Trophoblast cell (in vitro differentiated cells and primary cell): ENCODE data around the gene UBR1.

ENCODE experiments used
- DNase-seq, 2 donors: peaks; one replicate each; pipeline ENCODE4 v3.0.0-alpha.2; 2016
- H2AFZ ChIP-seq: 2 replicates; pipeline ENCODE4 v1.6.1; 2013; ENCODE audit warnings: low read length, moderate library complexity, mild to moderate bottlenecking; ENCODE audit not compliant: insufficient read depth, poor library complexity
- H2AK5ac ChIP-seq: 2 replicates; pipeline ENCODE4 v1.6.1; 2013; ENCODE audit warnings: mild to moderate bottlenecking, low read length
- H2BK120ac ChIP-seq: 2 replicates; pipeline ENCODE4 v1.6.1; 2013; ENCODE audit warnings: low read length, mild to moderate bottlenecking, moderate library complexity; ENCODE audit not compliant: insufficient read depth, poor library complexity
- H2BK12ac ChIP-seq: 2 replicates; pipeline ENCODE4 v1.6.1; 2013; ENCODE audit warnings: mild to moderate bottlenecking, low read length, moderate library complexity
- H2BK5ac ChIP-seq: 2 replicates; pipeline ENCODE4 v1.6.1; 2013; ENCODE audit warnings: low read length, low read depth, moderate library complexity, mild to moderate bottlenecking; ENCODE audit not compliant: poor library complexity
- H3K14ac ChIP-seq: 2 replicates; pipeline ENCODE4 v1.6.1; 2013; ENCODE audit warnings: mild to moderate bottlenecking, low read length
- H3K18ac ChIP-seq: 2 replicates; pipeline ENCODE4 v1.6.1; 2013; ENCODE audit warnings: mild to moderate bottlenecking, low read length
- H3K23ac ChIP-seq: 2 replicates; pipeline ENCODE4 v1.6.1; 2013; ENCODE audit warnings: low read length
- H3K27ac ChIP-seq: 2 replicates; pipeline ENCODE4 v1.5.1; 2013; ENCODE audit warnings: low read depth, mild to moderate bottlenecking, inconsistent platforms, low read length, moderate library complexity
- H3K27me3 ChIP-seq: 2 replicates; pipeline ENCODE4 v1.6.1; 2013; ENCODE audit warnings: inconsistent platforms, mild to moderate bottlenecking, low read length, moderate library complexity; ENCODE audit not compliant: insufficient read depth
- H3K36me3 ChIP-seq, 2 experiments: 1 replicate in 1 of 2; 2 replicates in 1 of 2; pipeline ENCODE4 v1.6.1; 2013; ENCODE audit warnings: low read length in 2 of 2, mild to moderate bottlenecking in 2 of 2, moderate library complexity in 1 of 2; ENCODE audit not compliant: insufficient read depth in 2 of 2, control insufficient read depth in 1 of 2
- H3K4ac ChIP-seq: 2 replicates; pipeline ENCODE4 v1.6.1; 2013; ENCODE audit warnings: low read depth, mild to moderate bottlenecking, low read length, moderate library complexity
- H3K4me1 ChIP-seq, 2 experiments: 1 replicate in 1 of 2; 2 replicates in 1 of 2; pipeline ENCODE4 v1.6.1; 2013; ENCODE audit warnings: low read length in 2 of 2, mild to moderate bottlenecking in 2 of 2, moderate library complexity in 1 of 2; ENCODE audit not compliant: insufficient read depth in 2 of 2, control insufficient read depth in 1 of 2
- H3K4me2 ChIP-seq: 2 replicates; pipeline ENCODE4 v1.6.1; 2013; ENCODE audit warnings: inconsistent platforms, mild to moderate bottlenecking, low read length, moderate library complexity
- H3K4me3 ChIP-seq: 2 replicates; pipeline ENCODE4 v1.5.1; 2013; ENCODE audit warnings: mild to moderate bottlenecking, low read depth, low read length, inconsistent platforms
- H3K79me1 ChIP-seq: one replicate; pipeline ENCODE4 v1.6.1; 2013; ENCODE audit warnings: low read length
- H3K79me2 ChIP-seq: 2 replicates; pipeline ENCODE4 v1.6.1; 2013; ENCODE audit warnings: low read length, mild to moderate bottlenecking; ENCODE audit not compliant: control insufficient read depth, insufficient read depth, poor library complexity
- H3K9ac ChIP-seq: 2 replicates; pipeline ENCODE4 v1.6.1; 2013; ENCODE audit warnings: mild to moderate bottlenecking, low read length
- H3K9me3 ChIP-seq: 2 replicates; pipeline ENCODE4 v1.6.1; 2013; ENCODE audit warnings: low read depth, mild to moderate bottlenecking, control low read depth, inconsistent platforms, low read length; ENCODE audit not compliant: insufficient read depth
- H4K12ac ChIP-seq: 2 replicates; pipeline ENCODE4 v1.6.1; 2013; ENCODE audit warnings: low read depth, mild to moderate bottlenecking, low read length, moderate library complexity
- H4K8ac ChIP-seq: 2 replicates; pipeline ENCODE4 v1.6.1; 2013; ENCODE audit warnings: low read depth, mild to moderate bottlenecking, low read length, moderate library complexity
- H4K91ac ChIP-seq: one replicate; pipeline ENCODE4 v1.6.1; 2013; ENCODE audit warnings: low read depth, mild to moderate bottlenecking, low read length, moderate library complexity
- WGBS: extraction: QIAGEN DNeasy Blood & Tissue Kit; methylation state at CpG from one replicate; pipeline ENCODE4 v1.1.7; 2013; ENCODE audit warnings: missing lambda C conversion rate; ENCODE audit not compliant: insufficient read length, insufficient coverage; ENCODE audit errors: extremely low coverage; 5-methylcytosine and 5-hydroxymethylcytosine counted together

Gene UBR1

DNA sequence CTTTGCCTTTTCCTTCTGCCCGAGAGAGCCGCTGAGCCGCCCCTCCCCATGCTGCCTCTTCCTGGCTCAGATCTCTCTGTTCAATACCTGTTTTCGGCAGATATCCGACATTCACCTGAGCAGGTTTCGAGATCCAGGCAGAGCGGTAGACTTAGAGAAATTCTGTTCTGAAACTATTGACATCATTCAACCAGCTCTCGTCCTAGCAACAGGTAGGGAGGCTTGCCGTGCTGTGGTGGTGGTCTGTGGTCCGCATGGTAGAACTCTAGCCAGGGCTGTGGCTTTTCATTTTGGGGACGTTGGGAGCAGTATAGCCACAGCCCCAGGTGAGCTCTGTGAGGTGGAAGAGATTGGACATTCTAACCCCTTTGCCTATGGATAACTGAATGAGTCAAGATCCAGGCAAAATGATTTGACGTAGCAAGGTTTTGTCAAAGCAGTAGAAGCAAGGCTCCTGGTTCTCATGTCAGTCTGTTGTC, 28.4 kb upstream of the UBR1 start:
- Histone ChIP-seq H4K8ac (peak overlapping the region; percentile 87), H2AFZ (peak overlapping the region; percentile 89), H2BK12ac (no peak overlapping the region), H3K36me3 (peaks cover 10 to 12% of the 10 kb centered on the region in 2 experiments), H3K27ac (peak overlapping the region; percentile 55), H4K91ac (peak overlapping the region; percentile 86), H4K12ac (peak overlapping the region; percentile 94), H3K79me2 (peaks cover 7% of the 10 kb centered on the region), H3K23ac (no peak overlapping the region), H2AK5ac (no peak overlapping the region), H3K18ac (peak overlapping the region; percentile 65), H3K4me1 (peaks cover 0 to 2% of the 10 kb centered on the region in 2 experiments), H2BK5ac (no peak overlapping the region), H3K79me1 (peaks cover 10% of the 10 kb centered on the region), H3K9ac (no peak overlapping the region), H3K4me3 (peak overlapping the region; percentile 79), H3K4me2 (peak overlapping the region; percentile 68), H2BK120ac (peak overlapping the region; percentile 39), H3K9me3 (peaks cover 1% of the 10 kb centered on the region), H3K14ac (peak overlapping the region; percentile 82), H3K4ac (peak overlapping the region; percentile 74), H3K27me3 (no peaks in the 10 kb centered on the region)
- WGBS = no CpG with 5 or more reads among the region's 12 CpGs
- peak in 1 of 2 donors; percentile 17 for DNase-seq

DNA sequence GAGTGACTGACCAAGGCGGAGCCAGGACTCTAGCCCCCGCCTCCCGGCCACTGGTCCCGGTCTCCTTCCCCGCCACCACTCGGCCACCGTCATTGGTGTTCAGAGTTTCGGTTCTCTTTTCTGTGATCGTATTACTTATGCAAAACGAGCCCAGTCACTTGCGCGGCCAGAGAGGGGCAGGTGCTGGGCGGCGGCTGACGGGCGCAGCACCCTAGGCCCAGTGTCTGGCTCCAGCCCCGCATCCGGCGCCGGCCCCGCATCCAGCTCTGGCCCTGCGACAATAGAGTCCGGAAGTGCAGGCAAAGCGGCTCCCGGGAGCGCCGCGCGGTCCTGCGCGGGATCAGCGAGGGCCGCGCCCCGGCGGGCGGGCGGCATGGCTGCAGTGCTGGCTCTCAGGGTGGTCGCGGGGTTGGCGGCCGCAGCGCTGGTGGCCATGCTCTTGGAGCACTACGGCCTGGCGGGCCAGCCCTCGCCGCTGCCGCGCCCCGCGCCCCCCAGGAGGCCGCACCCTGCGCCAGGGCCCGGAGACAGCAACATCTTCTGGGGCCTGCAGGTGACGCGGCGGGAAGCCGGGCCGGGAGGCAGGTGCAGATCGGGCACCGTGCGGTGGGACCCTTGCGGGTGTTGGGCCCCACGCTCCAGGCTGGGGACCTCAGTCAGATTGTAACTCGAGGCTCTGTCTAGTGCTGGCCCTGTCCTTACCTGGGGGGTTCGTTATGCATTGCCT, 27.8 kb upstream of the UBR1 start, which contains the start of gene TMEM62:
Gene TMEM62 (plus strand): TSS at position 157 of the 727 bp plus-strand sequence. CDS start 217 bp downstream, at position 374.
- peak within 1 kb of the TSS; percentile 89 for H2AFZ ChIP-seq
- H4K12ac ChIP-seq = peak within 1 kb of the TSS; percentile 94
- H3K14ac ChIP-seq = peak within 1 kb of the TSS; percentile 82
- H3K4me1 ChIP-seq = peaks cover 0 to 2% of the 10 kb centered on the region in 2 experiments
- H3K27ac ChIP-seq = peak within 1 kb of the TSS; percentile 55
- no CpG with 5 or more reads among the region's 66 CpGs for WGBS
- H3K79me2 ChIP-seq = peaks cover 7% of the 10 kb centered on the region
- no peaks in the 10 kb centered on the region for H3K27me3 ChIP-seq
- H3K23ac ChIP-seq = no peak within 1 kb of the TSS
- peak within 1 kb of the TSS; percentile 65 for H3K18ac ChIP-seq
- H2BK12ac ChIP-seq = no peak within 1 kb of the TSS
- H2AK5ac ChIP-seq = no peak within 1 kb of the TSS
- H3K4me2 ChIP-seq = peak within 1 kb of the TSS; percentile 68
- H3K4ac ChIP-seq = peak within 1 kb of the TSS; percentile 74
- H3K9me3 ChIP-seq = peaks cover 1% of the 10 kb centered on the region
- H3K9ac ChIP-seq = peak within 1 kb of the TSS; percentile 30
- H4K91ac ChIP-seq = peak within 1 kb of the TSS; percentile 86
- peaks cover 10% of the 10 kb centered on the region for H3K79me1 ChIP-seq
- peaks cover 9 to 12% of the 10 kb centered on the region in 2 experiments for H3K36me3 ChIP-seq
- H3K4me3 ChIP-seq = peak within 1 kb of the TSS; percentile 79
- H2BK120ac ChIP-seq = peak within 1 kb of the TSS; percentile 39
- peak within 1 kb of the TSS; percentile 87 for H4K8ac ChIP-seq
- peak; percentile 87 to 91 for DNase-seq
- H2BK5ac ChIP-seq = peak within 1 kb of the TSS; percentile 57

DNA sequence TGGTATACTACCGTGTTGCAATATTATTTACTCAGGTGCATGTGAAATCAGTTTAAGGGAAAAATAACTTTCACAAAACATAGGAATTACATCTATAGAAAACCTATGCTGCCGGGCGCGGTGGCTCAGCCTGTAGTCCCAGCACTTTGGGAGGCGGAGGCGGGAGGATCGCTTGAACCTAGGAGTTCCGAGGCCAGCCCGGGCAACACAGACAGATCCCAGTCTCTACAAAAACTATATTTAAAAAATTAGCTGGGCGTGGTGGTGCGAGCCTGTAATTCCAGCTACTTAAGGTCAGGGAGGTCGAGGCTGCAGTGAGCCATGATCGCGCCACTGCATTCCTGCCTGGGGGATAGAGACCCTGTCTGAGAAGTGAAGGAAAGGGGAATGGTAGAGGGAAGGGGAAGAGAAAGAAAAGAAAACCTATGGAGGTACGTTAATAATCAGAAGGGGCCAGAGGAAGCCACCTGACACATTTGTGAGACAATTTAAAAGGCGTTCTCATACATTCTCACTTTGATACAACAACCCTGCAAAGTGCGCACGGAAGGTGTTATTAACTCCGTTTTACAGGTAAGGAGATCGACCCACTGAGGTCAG, 27.1 kb upstream of the UBR1 start:
- H3K23ac ChIP-seq = no peak overlapping the region
- no peak overlapping the region for H2BK120ac ChIP-seq
- H3K27me3 ChIP-seq = no peaks in the 10 kb centered on the region
- H4K91ac ChIP-seq = peak overlapping the region; percentile 86
- no peak overlapping the region for H3K18ac ChIP-seq
- peak overlapping the region; percentile 82 for H3K14ac ChIP-seq
- H2AK5ac ChIP-seq = no peak overlapping the region
- peaks cover 10% of the 10 kb centered on the region for H3K79me1 ChIP-seq
- H3K4me2 ChIP-seq = peak overlapping the region; percentile 68
- peak overlapping the region; percentile 2 for H2BK5ac ChIP-seq
- H3K9ac ChIP-seq = no peak overlapping the region
- H3K4ac ChIP-seq = peak overlapping the region; percentile 74
- H3K27ac ChIP-seq = peak overlapping the region; percentile 55
- DNase-seq = peak; percentile 12 to 50
- peaks cover 9% of the 10 kb centered on the region in 2 experiments for H3K36me3 ChIP-seq
- WGBS = no CpG with 5 or more reads among the region's 20 CpGs
- peak overlapping the region; percentile 79 for H3K4me3 ChIP-seq
- peak overlapping the region; percentile 89 for H2AFZ ChIP-seq
- peak overlapping the region; percentile 87 for H4K8ac ChIP-seq
- no peaks in the 10 kb centered on the region for H3K9me3 ChIP-seq
- H4K12ac ChIP-seq = peak overlapping the region; percentile 94
- peaks cover 7% of the 10 kb centered on the region for H3K79me2 ChIP-seq
- H2BK12ac ChIP-seq = no peak overlapping the region
- peaks cover 0 to 2% of the 10 kb centered on the region in 2 experiments for H3K4me1 ChIP-seq

DNA sequence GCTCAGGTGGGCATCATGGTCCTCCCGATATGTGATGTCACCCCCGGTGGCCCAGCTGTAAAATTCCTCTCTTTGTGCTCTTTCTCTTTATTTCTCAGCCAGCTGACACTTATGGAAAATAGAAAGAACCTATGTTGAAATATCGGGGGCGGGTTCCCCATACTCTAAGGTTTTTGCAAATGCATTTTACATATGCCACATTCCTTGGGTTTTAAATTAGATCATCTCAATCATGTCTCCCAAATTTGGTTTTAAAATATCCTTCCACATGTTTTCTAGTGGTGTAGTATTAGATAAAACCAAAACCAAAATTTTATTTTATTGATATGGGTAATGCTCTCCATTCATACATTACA, 23.1 kb upstream of the UBR1 start:
- Histone ChIP-seq H2AK5ac (no peak overlapping the region), H3K36me3 (no peaks in the 10 kb centered on the region), H2BK12ac (no peak overlapping the region), H3K4ac (no peak overlapping the region), H3K9ac (no peak overlapping the region), H3K79me2 (peaks cover 5% of the 10 kb centered on the region), H4K91ac (no peak overlapping the region), H3K27ac (no peak overlapping the region), H2BK120ac (no peak overlapping the region), H3K18ac (no peak overlapping the region), H3K4me1 (no peaks in the 10 kb centered on the region), H3K4me3 (no peak overlapping the region), H3K79me1 (peaks cover 9% of the 10 kb centered on the region), H4K12ac (no peak overlapping the region), H3K27me3 (no peaks in the 10 kb centered on the region), H2BK5ac (no peak overlapping the region), H3K9me3 (no peaks in the 10 kb centered on the region), H3K4me2 (no peak overlapping the region), H2AFZ (no peak overlapping the region), H3K14ac (no peak overlapping the region), H4K8ac (no peak overlapping the region), H3K23ac (no peak overlapping the region)
- no CpG with 5 or more reads among the region's 4 CpGs for WGBS
- no peak for DNase-seq
